GM12801 (cell line): ENCODE results near the gene ZNF879.

ENCODE experiments used
- CTCF ChIP-seq: IDR thresholded peaks from one replicate; pipeline ENCODE4 v1.5.1; 2011; ENCODE audit warnings: control low read depth; ENCODE audit not compliant: insufficient read length; ENCODE audit errors: extremely low read depth

The ZNF879 gene

GRCh38 chr5:179055841-179056240 is 32.2 kb downstream of the ZNF879 start:
- TF ChIP-seq CTCF = no peak

GRCh38 chr5:179060116-179061008 is 36.8 kb downstream of the ZNF879 start, which contains the start of gene ZNF354C:
Gene ZNF354C (plus strand): TSS chr5:179060373. CDS start chr5:179062069, 1,696 bp downstream.
- TF ChIP-seq CTCF = no peak

GRCh38 chr5:179061025-179061424 is 37.4 kb downstream of the ZNF879 start:
- no peak for TF ChIP-seq CTCF

GRCh38 chr5:179065703-179066102 is 42.1 kb downstream of the ZNF879 start:
- no peak for TF ChIP-seq CTCF

GRCh38 chr5:179079165-179079987 is 55.8 kb downstream of the ZNF879 start:
- TF ChIP-seq CTCF = no peak

- no peak for TF ChIP-seq CTCF
Measured at GRCh38 chr5:179080724-179081123, 57.1 kb downstream of the ZNF879 start.
